ENCODE data around the gene NCOA6. TPM values are rescaled to one million over a fixed set of nuclear protein-coding genes. Genes with fewer than 3 reads are reported as not detected.
A peak's percentile ranks its signal among the peaks of the same experiment; 100 is the strongest.
"Not testable (repeated sequence)": the region's sequence is repeated elsewhere in the genome, so short reads cannot be mapped to it uniquely, and the experiment has no call there.

NCOA6 gene
- total RNA-seq, 1 donor from 2014 or later, result 43.3 TPM

- TF ChIP-seq CTCF (IDR thresholded peaks at IDR 0.05), result no peak
- Mint-ChIP-seq H3K27ac (ENCODE audit: unreplicated experiment) (no peak overlapping the region), H3K9me3 (ENCODE audit: low read depth) (no peaks in the 10 kb centered on the region), H3K4me3 (ENCODE audit: unreplicated experiment) (no peak overlapping the region), H3K27me3 (ENCODE audit: low read depth) (no peaks in the 10 kb centered on the region), H3K36me3 (ENCODE audit: low read depth) (peaks cover 10% of the 10 kb centered on the region), H3K4me1 (ENCODE audit: low read depth) (no peaks in the 10 kb centered on the region)
- DNase-seq (ENCODE audit: low spot score), result no peak
These were observed 44.2 kb downstream of the NCOA6 start for GRCh38 chr20:34781220-34781619.

- H3K27me3 Mint-ChIP-seq (ENCODE audit: low read depth); H3K27ac Mint-ChIP-seq (ENCODE audit: unreplicated experiment); DNase-seq (ENCODE audit: low spot score); H3K9me3 Mint-ChIP-seq (ENCODE audit: low read depth); H3K4me3 Mint-ChIP-seq (ENCODE audit: unreplicated experiment); H3K4me1 Mint-ChIP-seq (ENCODE audit: low read depth): not testable (repeated sequence)
- peaks cover 18% of the 10 kb centered on the region for H3K36me3 Mint-ChIP-seq (ENCODE audit: low read depth)
These were observed 45.2 kb downstream of the NCOA6 start for GRCh38 chr20:34780291-34780690.

GRCh38 chr20:34776177-34776576, 49.3 kb downstream of the NCOA6 start:
- H3K4me3 Mint-ChIP-seq (ENCODE audit: unreplicated experiment), result no peak overlapping the region
- TF ChIP-seq CTCF (IDR thresholded peaks at IDR 0.05), result no peak
- H3K27me3 Mint-ChIP-seq (ENCODE audit: low read depth), result no peaks in the 10 kb centered on the region
- no peak overlapping the region for H3K27ac Mint-ChIP-seq (ENCODE audit: unreplicated experiment)
- H3K4me1 Mint-ChIP-seq (ENCODE audit: low read depth), result peaks cover 9% of the 10 kb centered on the region
- DNase-seq (ENCODE audit: low spot score), result no peak
- peaks cover 26% of the 10 kb centered on the region for H3K36me3 Mint-ChIP-seq (ENCODE audit: low read depth)
- H3K9me3 Mint-ChIP-seq (ENCODE audit: low read depth), result no peaks in the 10 kb centered on the region

- no peak overlapping the region for H3K4me3 Mint-ChIP-seq (ENCODE audit: unreplicated experiment)
- H3K27me3 Mint-ChIP-seq (ENCODE audit: low read depth), result no peaks in the 10 kb centered on the region
- peaks cover 9% of the 10 kb centered on the region for H3K4me1 Mint-ChIP-seq (ENCODE audit: low read depth)
- H3K27ac Mint-ChIP-seq (ENCODE audit: unreplicated experiment), result peak overlapping the region; percentile 39
- H3K9me3 Mint-ChIP-seq (ENCODE audit: low read depth), result no peaks in the 10 kb centered on the region
- DNase-seq (ENCODE audit: low spot score), result no peak
- TF ChIP-seq CTCF (IDR thresholded peaks at IDR 0.05), result no peak
- peaks cover 26% of the 10 kb centered on the region for H3K36me3 Mint-ChIP-seq (ENCODE audit: low read depth)
These were observed 50.6 kb downstream of the NCOA6 start for GRCh38 chr20:34774886-34775285.

GRCh38 chr20:34774449-34774848, 51.0 kb downstream of the NCOA6 start:
- Mint-ChIP-seq H3K27me3 (ENCODE audit: low read depth) (no peaks in the 10 kb centered on the region), H3K4me3 (ENCODE audit: unreplicated experiment) (no peak overlapping the region), H3K9me3 (ENCODE audit: low read depth) (no peaks in the 10 kb centered on the region), H3K36me3 (ENCODE audit: low read depth) (peaks cover 26% of the 10 kb centered on the region), H3K27ac (ENCODE audit: unreplicated experiment) (no peak overlapping the region), H3K4me1 (ENCODE audit: low read depth) (peaks cover 13% of the 10 kb centered on the region)
- TF ChIP-seq CTCF (IDR thresholded peaks at IDR 0.05), result no peak
- no peak for DNase-seq (ENCODE audit: low spot score)

GRCh38 chr20:34773726-34774125, 51.7 kb downstream of the NCOA6 start:
- no peak for DNase-seq (ENCODE audit: low spot score)
- Mint-ChIP-seq H3K36me3 (ENCODE audit: low read depth) (peaks cover 27% of the 10 kb centered on the region), H3K4me1 (ENCODE audit: low read depth) (peaks cover 15% of the 10 kb centered on the region), H3K27ac (ENCODE audit: unreplicated experiment) (no peak overlapping the region), H3K4me3 (ENCODE audit: unreplicated experiment) (no peak overlapping the region), H3K9me3 (ENCODE audit: low read depth) (no peaks in the 10 kb centered on the region), H3K27me3 (ENCODE audit: low read depth) (no peaks in the 10 kb centered on the region)
- no peak for TF ChIP-seq CTCF (IDR thresholded peaks at IDR 0.05)
